Stimulated activated CD4-positive, alpha-beta T cell treated with anti-CD3 and anti-CD28 coated beads, Interleukin-1b, Interleukin-23, amount 100 ng/mL, for 1 hour (primary cell): ENCODE results near the gene TRPM2.

Source experiments
- DNase-seq, 2 donors: peaks; one replicate each; pipeline ENCODE4 v3.0.0-alpha.2; 2020; ENCODE audit warnings: low read depth in 2 of 2

Gene TRPM2

DNA sequence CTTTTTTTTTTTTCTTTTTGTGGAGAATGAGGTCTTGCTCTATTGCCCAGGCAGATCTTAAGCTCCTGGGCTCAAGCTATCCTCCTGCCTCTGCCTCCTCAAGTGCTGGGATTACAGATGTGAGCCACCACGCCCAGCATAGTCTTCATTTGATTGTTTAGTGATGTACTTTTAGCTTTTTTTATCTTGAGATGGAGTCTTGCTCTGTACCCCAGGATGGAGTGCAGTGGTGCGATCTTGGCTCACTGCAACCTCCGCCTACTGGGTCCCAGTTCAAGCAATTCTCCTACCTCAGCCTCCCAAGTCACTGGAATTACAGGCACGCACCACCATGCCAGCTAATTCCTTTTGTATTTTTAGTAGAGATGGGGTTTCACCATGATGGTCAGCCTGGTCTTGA, 77.9 kb downstream of the TRPM2 start:
- no peak for DNase-seq

DNA sequence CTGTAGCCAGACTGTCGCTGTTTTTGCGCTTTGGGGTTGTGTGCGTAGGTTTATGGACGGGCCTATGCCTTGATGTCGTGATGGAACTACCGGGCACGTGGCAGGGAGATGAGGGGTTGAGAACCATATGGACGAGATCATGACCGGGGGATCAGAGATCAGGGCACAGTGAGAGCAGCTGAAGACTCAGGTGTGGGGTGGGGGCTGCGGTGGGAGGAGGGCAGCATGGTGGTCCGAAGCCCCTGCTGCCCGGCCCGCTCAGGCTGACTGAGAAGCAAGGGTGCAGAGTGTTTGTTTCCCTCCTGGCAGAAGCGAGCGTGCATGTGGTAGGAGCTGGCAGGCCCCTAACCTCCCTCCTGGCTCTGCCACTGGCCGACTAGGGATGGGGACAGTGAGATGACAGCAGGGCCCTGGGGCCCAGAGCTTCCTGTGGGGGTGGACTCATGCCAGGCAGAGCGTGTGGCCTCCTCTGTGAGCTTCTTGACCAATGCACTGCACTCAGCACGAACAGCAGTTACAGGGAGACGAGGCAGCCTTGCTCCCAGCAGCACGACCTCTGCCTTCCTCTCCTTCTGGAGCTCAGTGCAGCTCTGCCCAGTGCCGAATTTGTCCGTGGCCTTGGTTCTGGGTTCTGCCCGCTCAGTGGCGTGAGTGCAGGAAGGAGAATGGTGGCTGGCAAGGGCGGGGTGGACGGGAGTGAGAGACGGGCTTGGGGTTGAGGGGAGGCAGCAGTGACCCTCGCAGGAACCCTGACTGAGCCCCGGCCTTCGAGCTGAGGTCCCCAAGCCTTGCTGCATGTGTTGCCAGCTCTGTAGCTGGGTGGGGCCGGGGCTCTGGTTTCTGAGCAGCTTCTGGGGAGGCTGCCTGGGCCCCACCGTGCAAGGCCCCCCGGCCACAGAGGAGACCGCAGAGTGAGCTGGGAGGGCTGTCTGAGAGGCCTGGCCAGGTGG, 79.7 kb downstream of the TRPM2 start:
- no peak for DNase-seq

DNA sequence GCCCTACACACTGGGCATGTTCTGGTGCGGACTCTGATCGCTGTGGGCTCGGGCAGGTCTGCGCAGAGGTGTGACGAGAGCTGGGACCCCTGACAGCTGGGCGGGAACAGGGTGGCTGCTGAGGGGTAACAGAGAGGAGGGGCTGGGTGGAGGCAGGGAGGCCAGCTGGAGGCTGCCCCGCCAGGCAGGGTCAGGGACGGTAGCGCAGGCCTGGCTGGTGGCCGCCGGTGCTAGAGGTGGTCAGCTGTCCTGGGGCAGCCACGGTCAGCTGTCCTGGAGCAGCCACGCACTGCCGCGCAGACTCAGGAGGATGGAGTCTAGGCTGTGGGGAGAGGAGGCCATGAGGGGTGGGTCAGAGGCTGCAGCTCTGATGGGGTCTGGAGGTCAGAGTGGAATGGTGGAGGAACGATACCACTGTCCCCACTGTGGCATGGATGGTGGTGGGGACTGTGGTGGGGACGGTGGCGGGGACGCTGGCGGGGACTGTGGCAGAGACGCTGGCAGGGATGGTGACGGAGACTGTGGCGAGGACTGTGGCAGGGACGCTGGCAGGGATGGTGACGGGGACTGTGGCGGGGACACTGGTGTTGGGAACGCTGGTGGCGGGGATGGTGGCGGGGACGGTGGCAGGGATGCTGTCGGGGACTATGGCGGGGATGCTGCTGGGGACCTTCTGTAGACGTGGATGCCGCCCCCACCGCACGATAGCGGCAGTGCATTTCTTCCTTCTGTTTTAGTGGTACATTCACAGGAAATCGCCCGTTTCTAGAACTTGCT, 80.6 kb downstream of the TRPM2 start:
- no peak for DNase-seq

DNA sequence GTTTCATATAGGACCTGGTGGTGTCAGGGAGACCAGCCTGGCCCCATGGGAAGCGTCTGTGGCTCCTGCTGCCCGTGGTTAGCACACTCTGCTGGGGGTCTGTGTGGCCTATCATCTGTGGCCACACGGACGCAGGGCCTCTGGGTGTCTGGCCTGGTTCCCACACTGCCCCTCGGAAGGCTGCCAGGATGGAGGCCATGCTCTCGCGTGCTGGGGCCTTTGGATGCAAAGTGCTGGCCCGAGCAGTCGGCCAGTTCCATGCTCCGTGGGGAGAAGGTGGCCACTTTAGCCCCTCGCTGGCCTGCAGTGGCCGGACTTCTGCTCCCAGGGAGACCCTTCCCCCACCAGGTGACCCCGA, 81.1 kb downstream of the TRPM2 start:
- DNase-seq = no peak

DNA sequence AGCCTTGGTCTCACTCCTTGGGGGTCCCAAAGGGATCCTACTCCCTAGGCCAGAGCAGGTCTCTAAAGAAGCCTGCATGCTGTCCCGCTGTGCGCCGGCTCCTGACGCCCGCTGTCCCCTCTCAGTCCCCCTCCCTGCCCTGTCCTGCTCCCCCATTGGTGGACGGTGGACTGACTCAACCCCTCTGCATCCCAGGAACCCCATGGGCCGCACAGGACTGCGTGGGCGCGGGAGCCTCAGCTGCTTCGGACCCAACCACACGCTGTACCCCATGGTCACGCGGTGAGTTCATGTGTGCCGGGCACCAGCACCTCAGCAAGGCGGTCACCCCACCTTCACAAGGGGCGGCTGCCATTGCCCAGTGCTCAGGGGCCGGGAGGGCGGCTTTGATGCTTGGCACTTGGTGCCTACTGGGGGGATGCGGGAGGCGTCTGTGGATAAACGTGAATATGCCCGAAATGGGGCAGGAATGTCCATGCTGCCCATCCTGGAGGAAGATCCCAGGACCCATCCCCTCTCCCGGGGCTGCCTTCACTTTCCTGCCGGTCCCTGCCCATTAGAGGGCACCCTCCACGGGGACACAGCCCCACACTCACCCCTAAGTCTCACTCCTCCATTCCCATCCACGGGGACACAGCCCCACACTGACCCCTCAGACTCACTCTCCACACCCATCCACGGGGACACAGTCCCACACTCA, 81.7 kb downstream of the TRPM2 start:
- DNase-seq = no peak

DNA sequence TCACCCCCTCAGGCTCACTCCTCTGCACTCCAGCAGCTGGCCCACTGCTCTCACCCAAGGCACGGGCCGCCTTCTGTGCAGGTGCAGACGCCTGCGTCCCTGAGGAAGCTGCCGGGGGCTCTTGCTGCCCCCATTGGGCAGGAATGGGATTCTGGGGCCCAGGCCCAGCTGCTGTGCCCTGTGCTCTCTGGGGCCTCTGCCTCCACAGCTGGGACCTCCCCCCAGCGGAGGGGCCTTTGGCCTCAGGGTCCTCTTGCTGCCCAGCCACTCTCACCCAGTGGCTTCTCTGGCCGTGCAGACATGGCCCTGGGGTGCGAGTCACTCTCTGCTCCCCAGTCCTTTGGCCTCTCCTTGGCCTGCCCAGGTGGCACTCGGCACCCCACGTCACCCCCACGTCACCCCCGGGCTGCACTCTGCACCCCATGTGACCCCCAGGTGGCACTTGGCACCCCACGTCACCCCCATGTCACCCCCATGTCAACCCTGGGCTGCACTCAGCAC, 82.7 kb downstream of the TRPM2 start:
- DNase-seq = no peak

DNA sequence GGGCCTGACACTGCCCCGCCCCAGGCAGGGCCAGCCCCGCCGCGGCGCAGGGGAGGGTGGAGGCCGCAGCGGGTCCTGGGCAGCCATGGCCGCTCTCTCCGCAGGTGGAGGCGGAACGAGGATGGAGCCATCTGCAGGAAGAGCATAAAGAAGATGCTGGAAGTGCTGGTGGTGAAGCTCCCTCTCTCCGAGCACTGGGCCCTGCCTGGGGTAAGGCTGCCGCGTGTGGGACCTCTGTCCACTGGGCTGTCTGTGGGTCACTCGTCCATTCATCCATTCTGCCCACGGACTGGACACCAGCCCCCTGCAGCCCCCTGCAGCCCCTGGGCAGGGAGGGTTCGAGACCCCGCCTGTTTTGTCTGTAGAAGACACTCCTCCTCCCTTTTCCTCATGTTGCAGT, 83.5 kb downstream of the TRPM2 start:
- DNase-seq = no peak

DNA sequence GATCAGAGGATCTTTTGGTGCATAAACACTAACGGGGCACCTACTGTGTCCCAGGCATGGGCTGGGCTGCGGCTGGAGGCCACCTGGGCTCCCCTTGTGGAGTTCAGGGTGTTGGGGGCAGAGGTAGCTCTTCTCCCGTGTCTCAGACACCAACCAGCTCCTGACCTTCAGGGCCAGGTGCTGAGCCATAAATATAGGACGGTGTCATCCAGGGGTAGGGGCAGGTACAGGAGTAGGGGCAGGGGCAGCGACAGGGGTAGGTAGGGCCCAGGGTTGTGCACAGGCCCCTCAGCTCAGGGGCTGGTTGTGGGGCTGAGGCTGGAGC, 83.9 kb downstream of the TRPM2 start:
- DNase-seq = no peak

DNA sequence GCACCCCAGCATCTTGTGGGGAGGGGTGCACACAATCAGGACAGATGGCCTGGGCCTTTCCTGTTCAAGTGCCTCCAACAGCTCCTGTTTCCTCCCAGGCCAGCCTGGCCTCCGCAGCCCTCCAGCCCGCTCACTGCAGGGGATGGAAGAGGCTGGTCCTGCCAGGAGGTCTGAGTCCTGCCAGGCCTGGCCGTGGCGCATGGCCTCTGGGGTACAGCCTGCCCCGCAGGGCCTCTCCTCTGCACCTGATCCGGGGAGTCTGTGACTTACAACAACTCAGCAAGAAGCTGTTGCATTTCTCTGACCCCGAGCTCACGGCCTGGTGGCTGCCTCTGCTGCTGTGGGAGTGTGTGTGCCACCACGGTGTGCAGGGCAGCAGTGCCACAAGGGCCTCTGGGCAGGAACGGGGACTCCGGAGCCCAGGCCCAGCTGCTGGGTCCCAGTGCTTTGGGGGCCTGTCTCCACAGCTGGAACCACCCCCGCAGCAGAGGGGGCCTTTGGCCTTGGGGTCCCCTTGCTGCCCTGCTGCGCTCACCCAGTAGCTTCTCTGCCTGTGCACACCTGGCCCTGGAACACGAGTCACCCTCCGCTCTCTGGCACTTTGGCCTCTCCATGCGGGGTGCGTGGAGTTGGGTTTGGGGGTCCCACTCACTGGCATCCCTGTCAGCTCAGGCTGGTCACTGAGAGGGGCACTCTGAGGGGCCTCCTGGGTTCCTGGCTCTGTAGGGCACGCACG, 84.4 kb downstream of the TRPM2 start:
- no peak for DNase-seq

DNA sequence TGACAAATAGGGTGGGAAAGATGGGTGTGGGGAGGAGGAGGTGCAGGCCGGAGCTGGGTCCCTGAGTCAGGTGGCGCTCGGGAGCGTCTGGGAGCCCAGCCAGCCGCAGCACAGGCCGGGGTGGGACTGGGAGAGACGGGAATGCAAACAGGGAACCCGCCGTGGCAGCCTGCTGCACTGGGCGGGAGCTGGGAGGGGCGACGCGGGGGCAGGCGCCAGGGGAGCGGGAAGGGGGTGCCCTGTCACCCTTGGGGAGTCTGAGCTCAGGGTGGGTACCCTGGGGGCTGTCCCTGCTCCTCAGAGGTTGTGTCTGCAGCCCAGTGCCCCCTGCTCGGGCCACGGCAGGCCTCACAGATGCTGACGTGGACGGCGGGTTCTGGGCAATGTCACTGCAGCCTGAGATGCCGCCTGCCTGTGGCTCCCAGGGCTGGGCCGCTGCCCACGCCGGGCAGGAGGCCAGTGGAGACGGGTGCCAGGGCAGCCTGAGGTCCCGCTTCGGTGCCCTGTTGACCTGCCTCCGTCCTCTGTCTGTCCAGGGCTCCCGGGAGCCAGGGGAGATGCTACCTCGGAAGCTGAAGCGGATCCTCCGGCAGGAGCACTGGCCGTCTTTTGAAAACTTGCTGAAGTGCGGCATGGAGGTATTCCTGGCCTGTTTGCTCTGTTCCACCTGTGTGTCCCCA, 85.2 kb downstream of the TRPM2 start:
- DNase-seq = no peak

DNA sequence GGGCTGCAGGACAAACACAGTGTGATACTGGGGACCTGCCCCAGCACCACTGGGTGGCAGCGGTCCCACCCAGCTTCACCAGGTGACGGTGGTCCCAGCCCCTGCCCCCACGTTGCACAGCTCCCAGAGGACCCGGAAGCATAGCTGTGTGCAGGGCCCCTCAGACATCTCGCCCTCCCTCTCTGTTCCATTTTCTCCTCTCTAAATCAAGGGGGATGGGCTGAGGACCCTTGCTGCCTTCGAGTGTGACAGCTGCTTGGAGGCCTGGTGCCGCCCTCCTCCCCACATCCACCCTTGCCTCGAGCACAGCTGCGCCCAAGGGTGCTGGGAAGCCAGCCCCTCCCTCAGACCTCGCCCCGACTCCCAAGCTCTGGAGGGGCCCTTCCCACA, 85.8 kb downstream of the TRPM2 start:
- no peak for DNase-seq

DNA sequence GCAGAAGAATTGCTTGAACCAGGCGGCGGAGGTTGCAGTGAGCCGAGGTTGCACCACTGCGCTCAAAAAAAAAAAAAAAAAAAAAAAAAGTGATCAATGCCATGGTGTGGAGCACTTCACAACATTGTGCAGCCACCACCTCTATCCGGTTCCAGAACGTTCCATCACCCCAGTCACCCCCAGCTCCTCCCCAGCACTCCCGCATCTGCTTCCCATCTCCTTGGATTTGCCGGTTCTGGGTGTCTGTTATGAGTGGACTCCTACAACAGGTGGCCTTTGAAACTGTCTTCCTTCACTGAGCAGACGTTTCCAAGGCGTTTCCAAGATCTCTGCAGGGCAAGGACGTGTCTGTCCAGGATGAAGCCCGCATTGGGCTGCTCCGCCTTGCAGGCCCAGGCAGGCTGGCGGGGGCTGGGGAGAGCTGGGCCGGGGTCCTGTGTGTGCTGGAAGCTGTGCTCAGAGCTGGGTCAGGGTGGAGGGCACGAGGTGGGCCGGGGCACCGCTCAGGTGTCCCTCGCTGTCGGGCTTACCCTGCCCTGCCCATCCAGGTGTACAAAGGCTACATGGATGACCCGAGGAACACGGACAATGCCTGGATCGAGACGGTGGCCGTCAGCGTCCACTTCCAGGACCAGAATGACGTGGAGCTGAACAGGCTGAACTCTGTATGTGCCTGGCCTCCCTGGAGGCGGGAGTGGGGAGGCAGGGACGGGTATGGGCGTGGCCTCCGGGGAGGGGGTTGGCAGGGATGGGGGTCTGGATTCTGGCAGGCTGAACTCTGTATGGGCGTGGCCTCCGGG, 87.0 kb downstream of the TRPM2 start:
- no peak for DNase-seq

DNA sequence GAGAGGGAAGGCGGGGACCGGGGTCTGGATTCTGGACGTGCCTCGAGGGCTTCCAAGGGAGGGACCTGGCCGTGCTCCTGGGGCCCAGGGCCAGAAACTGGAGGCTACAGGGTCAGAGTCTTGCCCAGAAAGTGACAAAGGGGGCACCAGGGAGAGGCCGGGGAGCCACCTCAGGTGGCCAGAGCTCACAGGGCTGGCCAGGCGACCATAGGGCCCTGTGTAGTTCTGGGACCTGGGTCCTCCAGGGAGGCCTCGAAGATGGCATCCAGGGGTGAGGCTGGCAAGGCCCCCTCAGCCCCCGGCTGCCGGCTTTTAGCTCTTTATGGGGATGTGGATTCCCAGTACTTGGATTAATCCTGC, 87.6 kb downstream of the TRPM2 start:
- DNase-seq = no peak

DNA sequence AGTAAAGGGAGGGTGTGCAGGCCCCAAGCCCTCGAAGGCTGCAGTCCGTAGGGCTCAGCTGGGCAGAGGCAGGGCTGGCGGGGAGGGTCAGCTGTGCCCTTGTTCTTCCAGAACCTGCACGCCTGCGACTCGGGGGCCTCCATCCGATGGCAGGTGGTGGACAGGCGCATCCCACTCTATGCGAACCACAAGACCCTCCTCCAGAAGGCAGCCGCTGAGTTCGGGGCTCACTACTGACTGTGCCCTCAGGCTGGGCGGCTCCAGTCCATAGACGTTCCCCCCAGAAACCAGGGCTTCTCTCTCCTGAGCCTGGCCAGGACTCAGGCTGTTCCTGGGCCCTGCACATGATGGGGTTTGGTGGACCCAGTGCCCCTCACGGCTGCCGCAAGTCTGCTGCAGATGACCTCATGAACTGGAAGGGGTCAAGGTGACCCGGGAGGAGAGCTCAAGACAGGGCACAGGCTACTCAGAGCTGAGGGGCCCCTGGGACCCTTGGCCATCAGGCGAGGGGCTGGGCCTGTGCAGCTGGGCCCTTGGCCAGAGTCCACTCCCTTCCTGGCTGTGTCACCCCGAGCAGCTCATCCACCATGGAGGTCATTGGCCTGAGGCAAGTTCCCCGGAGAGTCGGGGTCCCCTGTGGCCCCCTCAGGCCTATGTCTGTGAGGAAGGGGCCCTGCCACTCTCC, 88.3 kb downstream of the TRPM2 start:
- DNase-seq = no peak

DNA sequence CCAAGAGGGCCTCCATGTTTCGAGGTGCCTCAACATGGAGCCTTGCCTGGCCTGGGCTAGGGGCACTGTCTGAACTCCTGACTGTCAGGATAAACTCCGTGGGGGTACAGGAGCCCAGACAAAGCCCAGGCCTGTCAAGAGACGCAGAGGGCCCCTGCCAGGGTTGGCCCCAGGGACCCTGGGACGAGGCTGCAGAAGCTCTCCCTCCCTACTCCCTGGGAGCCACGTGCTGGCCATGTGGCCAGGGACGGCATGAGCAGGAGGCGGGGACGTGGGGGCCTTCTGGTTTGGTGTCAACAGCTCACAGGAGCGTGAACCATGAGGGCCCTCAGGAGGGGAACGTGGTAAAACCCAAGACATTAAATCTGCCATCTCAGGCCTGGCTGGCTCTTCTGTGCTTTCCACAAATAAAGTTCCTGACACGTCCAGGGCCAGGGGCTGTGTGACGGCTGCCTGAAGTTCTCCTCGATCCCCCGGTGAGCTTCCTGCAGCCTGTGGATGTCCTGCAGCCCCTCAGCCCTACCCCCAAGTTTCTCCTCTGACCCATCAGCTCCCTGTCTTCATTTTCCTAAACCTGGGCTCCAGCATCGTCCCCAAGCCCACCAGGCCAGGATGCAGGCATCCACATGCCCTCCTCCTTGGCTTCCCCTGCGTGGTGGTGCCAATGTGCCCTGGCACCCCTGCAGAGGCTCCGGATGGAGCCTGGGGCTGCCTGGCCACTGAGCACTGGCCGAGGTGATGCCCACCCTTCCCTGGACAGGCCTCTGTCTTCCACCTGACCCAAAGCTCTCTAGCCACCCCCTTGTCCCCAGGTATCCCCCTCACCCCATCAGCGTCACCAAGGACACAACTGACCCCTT, 89.1 kb downstream of the TRPM2 start:
- DNase-seq = no peak

DNA sequence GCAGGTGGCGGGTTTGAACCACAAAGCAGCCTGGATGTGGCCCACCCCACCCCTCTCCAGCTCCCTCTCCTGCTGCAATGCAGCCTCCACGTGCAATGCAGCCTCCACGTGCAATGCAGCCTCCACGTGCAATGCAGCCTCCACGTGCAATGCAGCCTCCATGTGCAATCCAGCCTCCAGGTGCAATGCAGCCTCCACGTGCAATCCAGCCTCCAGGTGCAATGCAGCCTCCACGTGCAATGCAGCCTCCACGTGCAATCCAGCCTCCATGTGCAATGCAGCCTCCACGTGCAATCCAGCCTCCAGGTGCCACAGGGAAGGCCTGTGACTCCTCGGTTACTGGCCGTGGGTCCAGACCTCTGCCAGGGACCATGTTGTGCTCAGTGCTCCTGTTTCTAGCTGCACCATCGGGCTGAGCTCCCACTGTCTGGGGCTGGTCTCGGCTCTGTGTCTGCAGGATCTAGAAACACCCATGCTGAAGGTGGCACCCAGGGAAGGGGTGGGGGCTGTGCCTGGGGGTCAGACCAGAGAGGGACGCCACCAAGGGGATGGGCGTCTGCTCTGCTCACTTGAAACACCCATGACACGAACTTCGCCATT, 90.0 kb downstream of the TRPM2 start:
- DNase-seq = no peak

DNA sequence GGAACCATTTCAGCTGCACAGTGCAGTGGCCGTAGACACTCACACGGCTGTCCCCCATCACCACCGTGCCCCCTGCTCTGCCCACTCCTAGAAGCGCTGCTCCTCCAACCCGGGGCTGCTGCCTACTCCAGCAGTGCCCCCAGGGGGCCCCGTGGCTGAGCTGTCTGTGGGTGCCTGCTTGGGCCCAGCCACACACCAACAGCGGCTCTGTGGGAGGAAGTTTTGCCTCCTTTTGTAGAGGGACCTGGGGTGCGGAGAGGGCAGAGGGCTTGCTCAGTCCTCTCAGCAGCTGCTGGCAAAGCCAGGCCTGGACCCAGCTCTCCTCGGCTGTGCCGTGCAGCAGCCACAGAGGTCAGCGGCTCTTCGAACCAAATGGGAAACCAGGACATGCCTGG, 90.5 kb downstream of the TRPM2 start:
- DNase-seq = no peak

DNA sequence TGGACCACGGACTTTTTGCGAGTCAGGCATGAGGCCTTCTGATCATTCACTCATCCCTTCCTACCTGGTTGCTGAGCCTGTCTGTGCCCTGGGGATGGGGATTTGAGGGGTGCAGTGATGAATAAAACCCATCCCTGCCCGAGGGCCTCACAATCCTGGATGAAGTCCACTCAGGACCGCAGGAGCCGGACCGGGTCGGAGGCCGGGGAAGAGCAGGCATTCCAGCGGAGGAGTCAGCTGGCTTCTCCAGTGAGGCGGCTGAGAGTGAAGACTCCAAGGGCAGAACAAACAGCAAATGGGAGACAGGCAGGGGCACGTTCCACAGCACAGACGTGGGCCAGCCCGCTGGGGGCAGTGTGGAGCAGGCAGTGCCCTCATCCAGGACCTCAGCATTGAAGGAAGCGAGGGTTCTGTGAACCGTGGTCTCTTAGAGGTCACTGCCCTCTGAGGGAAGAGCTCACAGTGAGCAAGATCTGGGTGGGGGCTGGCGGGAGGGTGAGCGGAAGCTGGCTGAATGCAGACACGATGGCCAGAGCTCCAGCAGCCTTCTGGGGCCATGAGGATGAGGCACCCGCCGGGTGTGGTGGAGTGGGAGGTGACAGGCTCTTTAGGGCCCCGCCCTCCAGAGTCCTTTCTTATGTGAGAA, 91.0 kb downstream of the TRPM2 start:
- no peak for DNase-seq
